GM19240 (cell line): Measurements from ENCODE around the gene MYNN.

ENCODE experiments used
- DNase-seq: peaks from one replicate; pipeline ENCODE4 v3.0.0; 2011; ENCODE audit warnings: low spot score; ENCODE audit not compliant: insufficient read length

Gene MYNN

DNA sequence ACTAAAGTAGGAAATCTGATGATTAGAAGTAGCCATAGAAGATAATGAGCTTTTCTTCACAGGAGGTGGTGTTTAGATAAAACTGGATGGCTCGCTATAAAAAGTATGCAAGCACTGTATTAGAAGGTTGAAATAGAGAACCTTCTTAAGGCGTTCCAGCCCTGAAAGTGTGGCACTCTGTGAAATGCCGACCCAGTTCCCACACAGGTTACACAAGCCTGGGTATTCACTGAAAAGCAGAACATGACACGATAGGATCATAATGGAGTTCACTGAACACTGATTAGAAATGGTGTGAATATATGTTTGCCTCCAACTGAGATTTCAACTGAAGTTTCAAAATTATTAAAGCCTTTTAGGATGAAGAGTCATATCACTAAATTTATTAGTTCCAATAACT lies 54.5 kb downstream of the MYNN start:
- no peak for DNase-seq

DNA sequence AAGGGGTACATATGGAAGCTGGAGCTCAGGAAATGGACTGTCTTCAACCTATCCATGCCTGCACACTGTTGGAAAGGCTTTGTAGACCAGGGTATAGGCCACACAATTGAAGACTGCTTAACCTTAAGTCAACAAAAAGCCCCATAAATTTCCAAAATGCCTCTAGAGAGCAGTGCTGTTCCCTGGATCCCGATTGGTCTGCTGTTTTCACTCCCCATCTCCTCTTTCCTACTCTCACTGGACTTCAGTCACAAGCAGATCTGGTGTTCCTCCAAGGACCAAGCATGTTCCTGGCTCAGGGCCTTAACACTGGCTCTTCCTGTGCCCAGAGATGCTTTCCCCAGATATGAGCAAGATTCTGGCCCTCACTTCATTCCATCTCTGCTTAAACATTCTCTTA lies 62.3 kb downstream of the MYNN start:
- no peak for DNase-seq

- no peak for DNase-seq
Measured at GRCh38 chr3:169836078-169836941, 63.1 kb downstream of the MYNN start.

GRCh38 chr3:169836942-169837275 lies 63.7 kb downstream of the MYNN start:
- DNase-seq, result no peak

GRCh38 chr3:169838511-169839030 lies 65.4 kb downstream of the MYNN start:
- no peak for DNase-seq
